HG02678 (cell line): Measurements from ENCODE around the gene LMO3.

Experiments used
- ATAC-seq: cut with Tn5 transposase; IDR thresholded peaks from one replicate; pipeline ENCODE4 v1.9.1; 2021; ENCODE audit warnings: mild to moderate bottlenecking, moderate library complexity; ENCODE audit not compliant: unreplicated experiment

The LMO3 gene

GRCh38 chr12:16606117-16606200 is at the start of gene LMO3:
TSS of gene LMO3 (minus strand) at chr12:16606162. CDS start at chr12:16600860, 5,302 bp downstream.
- no peak for ATAC-seq

DNA sequence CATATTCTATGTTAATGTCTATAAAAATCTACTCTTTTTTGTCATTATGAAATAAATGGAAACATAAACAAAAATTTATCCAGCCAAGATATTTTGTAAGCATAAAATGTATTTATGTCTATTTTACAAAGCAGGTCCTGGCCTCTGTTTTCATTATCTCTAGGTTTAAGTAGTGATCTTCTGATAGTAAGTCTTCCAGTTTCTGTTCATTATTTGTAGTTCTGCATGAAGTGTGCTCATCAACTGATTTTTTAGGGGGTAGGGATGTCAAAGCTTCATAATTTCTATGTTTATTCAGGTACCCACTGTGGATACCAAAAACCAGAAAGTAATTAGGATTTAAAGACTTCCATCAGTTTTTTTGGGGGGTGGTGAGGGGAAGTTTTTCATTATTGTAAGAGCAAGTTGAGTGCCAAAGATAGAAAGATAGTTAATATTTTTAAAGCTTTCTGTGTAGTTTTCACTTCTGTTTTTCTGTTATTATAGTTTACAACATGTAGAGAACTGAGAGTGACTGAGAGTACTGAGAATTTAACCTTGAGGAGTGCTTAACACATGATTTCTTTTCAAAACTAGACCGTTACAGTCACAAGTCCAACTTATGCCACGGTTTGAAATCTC is 30.6 kb upstream of the LMO3 start:
- peak; percentile 92 for ATAC-seq

DNA sequence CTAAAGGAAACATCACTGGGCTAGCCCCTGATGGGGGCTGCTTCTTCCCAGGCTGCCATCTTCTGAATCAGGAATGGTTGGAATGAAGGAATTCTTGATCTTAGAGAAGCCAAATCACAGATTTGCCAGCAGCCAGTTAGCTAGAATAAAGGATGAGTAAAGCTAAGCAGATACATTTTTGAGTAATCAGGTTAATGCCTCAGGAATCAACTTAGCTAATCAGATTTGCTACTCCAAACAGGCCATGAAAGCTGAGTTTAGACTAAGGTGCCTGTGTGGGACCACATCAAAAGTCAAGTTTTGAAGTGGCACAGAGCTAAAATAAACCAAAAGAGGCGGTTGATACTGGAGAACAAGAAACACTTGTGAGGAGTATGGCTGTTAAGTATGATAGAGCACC is 28.8 kb upstream of the LMO3 start:
- ATAC-seq: no peak

DNA sequence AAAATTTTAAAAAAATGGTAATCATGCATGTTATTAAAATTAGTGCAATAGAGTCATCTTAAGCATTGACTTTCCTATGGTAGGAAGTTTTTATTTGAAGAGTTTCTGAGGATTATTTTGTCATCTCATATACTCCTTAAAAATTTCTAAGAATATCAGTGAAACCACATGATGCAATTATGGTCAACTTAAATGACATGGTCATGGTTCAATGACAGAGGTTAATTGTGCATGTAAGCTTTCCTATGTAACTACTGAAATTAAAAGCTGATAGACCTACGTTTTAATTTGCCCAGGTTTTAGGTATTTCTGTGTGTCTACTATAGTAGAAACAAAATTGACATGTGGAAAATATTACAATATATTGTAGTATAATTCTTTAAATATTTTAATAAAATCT is 21.0 kb upstream of the LMO3 start:
- ATAC-seq: no peak

GRCh38 chr12:16622338-16622737 is 16.4 kb upstream of the LMO3 start:
- ATAC-seq: peak; percentile 78

GRCh38 chr12:16619537-16619936 is 13.6 kb upstream of the LMO3 start:
- no peak for ATAC-seq

DNA sequence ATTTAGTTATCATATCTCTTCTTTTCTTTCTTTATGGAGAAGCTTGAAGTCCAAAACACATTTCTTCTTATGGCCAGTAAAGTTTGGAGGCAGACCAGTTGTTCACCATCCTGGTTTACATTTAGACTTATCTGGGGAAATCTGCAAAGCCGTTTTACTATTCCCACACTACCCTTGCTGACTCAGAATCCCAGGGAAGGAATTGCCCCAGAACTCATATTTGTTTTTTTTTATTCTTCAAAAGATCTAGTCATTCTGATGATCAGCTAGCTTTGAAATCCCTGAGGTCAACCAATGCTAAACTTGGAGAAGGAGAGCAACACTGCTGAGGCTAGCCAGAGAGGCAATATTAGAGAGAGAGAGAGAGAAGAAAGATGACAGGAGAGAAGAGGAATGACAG is 12.3 kb upstream of the LMO3 start:
- no peak for ATAC-seq

DNA sequence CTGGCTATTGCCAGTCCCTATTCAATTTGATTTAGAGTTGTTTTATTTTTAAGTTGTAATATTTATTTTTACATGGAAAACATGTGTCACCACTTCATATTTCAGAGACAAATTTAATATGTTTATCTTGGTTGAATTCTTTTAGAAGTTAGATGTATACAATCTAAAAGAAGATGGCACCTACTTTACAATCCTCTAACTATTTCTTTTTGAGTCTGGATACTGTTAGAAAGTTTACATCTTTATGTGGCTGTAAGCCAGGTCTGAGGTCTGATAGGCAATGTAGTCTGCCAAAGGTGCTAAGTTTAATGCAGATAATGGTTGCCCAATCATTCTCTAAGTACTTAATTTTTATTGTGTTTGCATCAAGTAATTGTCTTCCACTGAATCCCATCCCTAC is 7.2 kb upstream of the LMO3 start:
- no peak for ATAC-seq

- ATAC-seq: no peak
Measured at GRCh38 chr12:16612647-16613046, 6.7 kb upstream of the LMO3 start.

DNA sequence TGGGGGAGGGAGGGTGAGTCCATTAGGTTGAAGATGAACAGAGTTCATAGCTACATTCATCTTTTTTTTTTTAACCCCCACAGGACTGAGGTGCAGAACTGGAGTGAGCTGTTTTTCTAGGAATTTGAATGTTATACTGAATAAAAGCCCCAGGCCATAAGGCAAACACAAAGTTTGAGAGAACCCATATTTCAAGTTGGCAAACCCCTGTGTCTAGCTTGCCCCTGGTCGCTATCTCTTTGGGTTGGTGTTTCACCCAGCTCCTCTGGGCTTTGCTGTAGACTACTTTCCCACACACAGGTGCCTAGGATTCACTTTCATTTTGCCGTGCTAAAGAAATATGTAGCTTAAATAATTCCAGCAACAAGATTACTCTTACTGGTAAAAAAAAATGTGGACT is 5.2 kb upstream of the LMO3 start:
- peak; percentile 51 for ATAC-seq

DNA sequence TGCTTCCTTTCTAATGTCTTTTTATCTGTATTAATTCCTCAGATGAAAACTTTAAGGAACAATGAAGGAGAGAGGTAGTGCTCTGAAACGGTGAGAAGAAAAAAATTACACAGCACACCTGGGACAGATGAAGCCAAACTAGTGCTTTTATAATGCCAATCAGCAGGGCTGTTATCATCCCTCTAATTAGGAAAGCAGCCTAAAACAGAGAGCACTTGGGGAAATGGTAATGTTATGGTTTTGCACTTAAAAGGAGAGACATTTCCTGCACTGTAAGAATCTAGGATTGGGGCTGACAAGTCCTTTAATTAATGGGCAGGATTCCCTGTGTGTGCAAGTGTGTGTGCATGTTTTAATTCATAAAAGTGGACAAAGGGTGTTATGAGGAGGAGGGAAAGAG is 4.8 kb upstream of the LMO3 start:
- no peak for ATAC-seq

GRCh38 chr12:16610001-16610585 is 4.1 kb upstream of the LMO3 start:
- ATAC-seq: no peak

- ATAC-seq: no peak
Measured at GRCh38 chr12:16608946-16609539, 3.1 kb upstream of the LMO3 start.

GRCh38 chr12:16607906-16608775 is 2.2 kb upstream of the LMO3 start:
- no peak for ATAC-seq

DNA sequence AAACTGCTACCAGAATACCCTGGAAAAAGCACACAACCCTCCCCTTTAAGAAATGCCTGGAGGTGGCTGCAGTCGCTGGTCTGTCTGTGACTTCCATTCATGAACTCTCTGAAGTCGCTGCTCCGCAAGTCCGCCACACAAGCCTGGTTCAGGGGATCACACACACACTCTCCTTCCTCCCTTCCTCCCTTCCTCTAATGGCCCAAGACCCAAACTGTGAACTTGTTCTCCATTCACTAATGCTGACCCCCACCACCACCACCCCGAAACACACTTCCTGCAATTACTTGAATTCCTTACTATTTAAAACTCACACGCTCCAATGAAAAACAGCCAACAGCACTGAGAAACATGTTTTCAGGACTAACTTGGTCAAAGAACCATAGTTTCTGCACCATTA is 1.0 kb upstream of the LMO3 start:
- ATAC-seq: no peak

- ATAC-seq: peak; percentile 45
Measured at GRCh38 chr12:16606201-16606849, 363 bp upstream of the LMO3 start.

- peak; percentile 30 for ATAC-seq
Measured at GRCh38 chr12:16605642-16606116, 283 bp downstream of the LMO3 start.

DNA sequence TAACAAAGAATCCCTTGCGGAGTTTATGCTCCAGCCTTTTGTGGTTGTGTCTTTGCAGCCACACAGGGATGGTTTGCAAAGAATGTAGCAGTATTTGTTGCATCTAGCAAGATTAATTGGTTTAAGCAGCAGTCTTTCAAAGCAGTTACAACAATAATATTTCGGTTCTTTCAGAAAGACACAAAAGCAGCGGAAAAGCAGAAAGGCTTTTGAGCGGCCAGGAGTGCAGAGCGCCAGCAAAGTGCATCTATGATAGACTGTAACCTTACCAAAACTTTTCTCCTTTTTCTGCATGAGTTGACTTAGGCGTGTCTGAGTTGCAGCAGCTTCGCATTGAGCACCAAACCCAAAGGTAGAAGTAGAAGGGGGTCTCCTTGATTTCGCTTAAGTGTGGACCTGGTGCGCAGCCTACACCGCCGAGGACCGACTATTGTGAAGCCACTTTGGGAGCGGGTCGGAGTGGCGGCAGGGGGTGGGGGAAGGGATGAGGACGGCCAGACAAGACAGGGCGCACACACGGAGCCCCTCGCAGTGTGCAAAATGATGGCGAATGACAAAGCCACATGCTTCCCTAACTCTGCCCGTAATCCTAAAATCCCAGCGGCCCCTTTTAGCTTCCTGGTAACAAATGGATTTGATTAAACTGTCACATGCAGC is 1.2 kb downstream of the LMO3 start:
- no peak for ATAC-seq

GRCh38 chr12:16603916-16604575 is 1.9 kb downstream of the LMO3 start:
- no peak for ATAC-seq

GRCh38 chr12:16603260-16603915 is 2.6 kb downstream of the LMO3 start:
- ATAC-seq: no peak
